ENCODE results near the gene CD1E.

Gene CD1E

DNA sequence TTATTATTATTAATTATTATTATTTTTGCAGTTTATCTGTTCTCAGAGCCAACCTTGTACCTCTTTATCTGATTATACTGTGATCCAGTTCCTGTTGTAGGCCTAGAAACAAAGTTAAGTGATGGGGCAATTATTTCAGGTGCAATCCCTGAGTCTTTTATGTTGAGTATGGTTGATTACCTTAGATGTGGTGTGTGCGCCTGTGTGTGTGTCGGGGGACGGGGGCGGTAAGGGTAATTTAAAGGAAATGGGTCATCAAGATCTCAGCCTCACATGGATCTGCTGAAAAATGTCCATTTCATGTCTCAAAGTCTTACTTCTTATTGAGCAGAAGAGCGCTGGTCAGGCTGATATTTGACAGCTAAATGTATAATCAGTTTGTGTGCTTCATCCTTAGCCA, 53.4 kb downstream of the CD1E start:
- no peaks in the 10 kb centered on the region for H3K9me3 ChIP-seq (ENCODE audit: control insufficient read depth, insufficient read depth, low read length)

More for the DNA sequence above, 53.4 kb downstream of the CD1E start:
- Histone ChIP-seq H3K4me3 (ENCODE audit: low read depth, low read length) (no peak overlapping the region), H3K9ac (ENCODE audit: low read depth, low read length) (no peak overlapping the region), H3K36me3 (ENCODE audit: control insufficient read depth, insufficient read depth, low read length) (no peaks in the 10 kb centered on the region), H3K27ac (ENCODE audit: low read depth, low read length) (no peak overlapping the region), H3K4me1 (ENCODE audit: control insufficient read depth, insufficient read depth, low read length) (no peaks in the 10 kb centered on the region), H3K27me3 (ENCODE audit: control insufficient read depth, insufficient read depth, low read length) (no peaks in the 10 kb centered on the region)
